ENCODE data around the gene ZFYVE28. TPM values are rescaled to one million over a fixed set of nuclear protein-coding genes. Genes with fewer than 3 reads are reported as not detected.

Gene ZFYVE28
- total and polyA plus RNA-seq, 9 donors, result 1.3 to 12.1 (median 8.6) TPM

DNA sequence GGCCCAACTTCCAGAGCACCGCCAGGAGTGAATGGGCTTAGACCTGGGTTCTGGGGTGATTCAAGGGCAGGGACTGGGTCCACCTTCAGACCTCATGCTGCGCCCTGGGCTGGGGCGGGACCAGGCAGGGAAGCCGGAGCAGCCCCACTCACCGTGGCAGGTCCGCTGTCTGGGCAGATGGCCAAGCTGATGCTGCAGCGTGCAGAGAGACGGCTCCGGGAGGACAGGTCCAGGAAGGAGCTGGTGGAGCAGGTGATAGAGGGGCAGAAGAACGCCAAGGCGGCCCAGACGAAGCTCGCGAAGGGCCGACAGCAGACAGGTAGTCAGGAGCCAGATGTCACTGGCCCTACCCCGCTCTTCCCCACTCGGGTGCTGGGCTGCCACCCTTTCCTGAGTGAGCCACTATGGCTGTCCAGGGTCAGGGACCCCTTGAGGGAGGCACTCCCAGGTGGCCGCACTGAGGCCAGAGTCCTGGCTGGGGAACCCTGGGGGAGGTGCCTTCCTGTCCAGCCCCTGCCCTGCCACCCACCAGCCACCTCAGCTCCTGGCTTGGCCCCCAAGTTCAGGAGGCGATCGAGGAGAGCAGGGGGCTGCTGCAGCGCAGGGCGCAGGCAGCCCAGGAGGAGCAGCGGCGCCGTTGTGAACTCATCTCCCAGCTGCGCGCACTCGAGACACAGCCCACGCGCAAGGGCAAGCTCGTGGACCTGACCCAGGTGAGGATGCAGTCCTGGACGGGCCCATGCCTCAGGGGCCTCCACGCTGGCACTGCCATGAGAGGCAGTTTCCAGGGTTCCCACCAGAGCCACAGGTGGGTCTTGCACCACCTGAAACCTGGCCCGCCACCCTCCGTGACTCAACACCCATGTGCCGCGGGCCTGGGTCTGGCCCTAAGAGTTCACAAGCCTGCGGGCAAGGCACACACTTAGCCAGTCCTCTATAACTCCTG, 40.4 kb upstream of the ZFYVE28 start:
- H3K36me3 ChIP-seq, result no peaks in the 10 kb centered on the region
- H3K9me3 ChIP-seq, result no peaks in the 10 kb centered on the region
- no peak for TF ChIP-seq CTCF (IDR thresholded peaks at IDR 0.05)
- TF ChIP-seq EP300 (IDR thresholded peaks at IDR 0.05), result no peak
- no peak for TF ChIP-seq POLR2A (IDR thresholded peaks at IDR 0.05)
- no peaks in the 10 kb centered on the region for H3K4me1 ChIP-seq (ENCODE audit: insufficient read depth)
- intact Hi-C loops (cut with DNase I), result loop anchor here in 1 of 4 donors (5.0 kb wide), 1 partner anchor 1768 kb away; the partner anchor contains the start of gene OTOP1
- no peak overlapping the region for H3K27ac ChIP-seq
- H3K27me3 ChIP-seq, result no peaks in the 10 kb centered on the region
- DNase-seq, result no peak
- 74 to 77% (median 74%) methylated on average over 36 to 38 of the region's 38 CpGs for WGBS, 3 donors
- no peak overlapping the region for H3K4me3 ChIP-seq

- Histone ChIP-seq H3K4me1 (ENCODE audit: insufficient read depth) (no peaks in the 10 kb centered on the region), H3K4me3 (no peak overlapping the region), H3K27ac (no peak overlapping the region), H3K9me3 (no peaks in the 10 kb centered on the region), H3K36me3 (no peaks in the 10 kb centered on the region), H3K27me3 (no peaks in the 10 kb centered on the region)
- DNase-seq, result no peak
- intact Hi-C loops (cut with DNase I), result loop anchor here in 1 of 4 donors (5.0 kb wide), 1 partner anchor 1770 kb away; the partner anchor contains the start of gene OTOP1
- WGBS, 3 donors, result 78 to 82% (median 82%) methylated on average over 24 of the region's 24 CpGs
- TF ChIP-seq EP300 (IDR thresholded peaks at IDR 0.05) (no peak), CTCF (IDR thresholded peaks at IDR 0.05) (no peak), POLR2A (IDR thresholded peaks at IDR 0.05) (no peak)
Measured at GRCh38 chr4:2457481-2458295, 39.2 kb upstream of the ZFYVE28 start.

- Histone ChIP-seq H3K9me3 (no peaks in the 10 kb centered on the region), H3K4me3 (no peak overlapping the region), H3K4me1 (ENCODE audit: insufficient read depth) (no peaks in the 10 kb centered on the region), H3K36me3 (no peaks in the 10 kb centered on the region), H3K27ac (no peak overlapping the region), H3K27me3 (no peaks in the 10 kb centered on the region)
- TF ChIP-seq EP300 (IDR thresholded peaks at IDR 0.05), result no peak
- no peak for TF ChIP-seq POLR2A (IDR thresholded peaks at IDR 0.05)
- TF ChIP-seq CTCF (IDR thresholded peaks at IDR 0.05), result no peak
- 76 to 81% (median 77%) methylated on average over 25 of the region's 25 CpGs for WGBS, 3 donors
- DNase-seq, result no peak
- intact Hi-C loops (cut with DNase I), result no loop called here
Measured at GRCh38 chr4:2451821-2452785, 33.7 kb upstream of the ZFYVE28 start.

Measured in ovary (tissue), 9 donors.